Muscle layer of colon (tissue), 2 donors: ENCODE data around the gene KRT12.

Experiments used
- H3K27ac ChIP-seq: one replicate; pipeline ENCODE4 v1.7.0; 2013; ENCODE audit warnings: low read depth, mild to moderate bottlenecking, low read length, moderate library complexity
- H3K27me3 ChIP-seq, 2 donors: one replicate each; pipeline ENCODE4 v1.7.0; 2013; ENCODE audit warnings: low read length in 2 of 2, mild to moderate bottlenecking in 2 of 2; ENCODE audit not compliant: insufficient read depth in 2 of 2, control insufficient read depth in 1 of 2
- H3K36me3 ChIP-seq: one replicate; pipeline ENCODE4 v1.7.0; 2013; ENCODE audit warnings: mild to moderate bottlenecking, low read length; ENCODE audit not compliant: insufficient read depth
- H3K4me1 ChIP-seq: one replicate; pipeline ENCODE4 v1.7.0; 2013; ENCODE audit warnings: mild to moderate bottlenecking, low read length; ENCODE audit not compliant: insufficient read depth
- H3K4me3 ChIP-seq, 2 donors: one replicate each; pipeline ENCODE4 v1.7.0; 2013; ENCODE audit warnings: low read length in 2 of 2, low read depth in 1 of 2, mild to moderate bottlenecking in 1 of 2, moderate library complexity in 1 of 2
- H3K9ac ChIP-seq: one replicate; pipeline ENCODE4 v1.7.0; 2013; ENCODE audit warnings: low read length
- H3K9me3 ChIP-seq: one replicate; pipeline ENCODE4 v1.7.0; 2013; ENCODE audit warnings: mild to moderate bottlenecking, low read length
- donor health status: abdominal sarcoma.
- donor health status: Adenocarcinoma of cecum.

KRT12 gene

DNA sequence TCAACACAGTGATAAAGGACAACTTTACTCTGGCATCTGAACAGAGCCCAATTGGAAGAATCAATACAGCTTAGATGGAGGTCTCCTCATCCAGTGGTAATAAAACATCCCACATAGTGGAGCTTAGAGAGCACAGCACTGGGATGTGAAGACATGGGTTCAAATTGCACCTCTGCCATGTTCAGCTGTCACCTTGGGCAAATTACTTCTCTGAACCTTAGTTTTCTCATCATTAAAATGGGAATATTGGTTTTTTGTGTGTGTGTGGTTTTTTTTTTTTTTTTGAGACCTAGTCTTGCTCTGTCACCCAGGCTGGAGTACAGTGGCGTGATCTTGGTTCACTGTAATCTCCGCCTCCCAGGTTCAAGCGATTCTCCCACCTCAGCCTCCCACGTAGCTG, 31.0 kb downstream of the KRT12 start:
- peaks cover 19% of the 10 kb centered on the region for H3K36me3 ChIP-seq
- H3K9ac ChIP-seq: no peak overlapping the region
- H3K4me1 ChIP-seq: no peaks in the 10 kb centered on the region
- no peak overlapping the region for H3K4me3 ChIP-seq
- H3K27me3 ChIP-seq: no peaks in the 10 kb centered on the region
- H3K27ac ChIP-seq: no peak overlapping the region
- no peaks in the 10 kb centered on the region for H3K9me3 ChIP-seq

DNA sequence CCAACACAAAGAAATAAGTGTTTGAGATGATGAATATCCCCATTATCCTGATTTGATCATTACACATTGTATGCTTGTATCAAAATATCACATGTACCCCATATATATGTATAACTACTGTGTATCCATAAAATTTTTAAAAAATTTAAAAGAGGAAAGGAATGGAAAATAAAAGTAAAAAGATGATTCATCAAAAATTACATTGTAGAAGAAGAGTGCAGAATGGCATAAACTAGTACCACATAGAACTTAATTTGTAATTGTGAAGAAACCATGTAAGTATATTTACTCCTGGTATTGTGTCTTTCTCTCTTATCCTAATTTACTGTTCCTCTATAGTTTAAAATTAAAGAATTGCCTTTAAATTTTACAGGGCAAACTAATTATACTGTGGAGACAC, 33.1 kb downstream of the KRT12 start:
- no peaks in the 10 kb centered on the region for H3K4me1 ChIP-seq
- no peak overlapping the region for H3K9ac ChIP-seq
- no peak overlapping the region for H3K27ac ChIP-seq
- H3K27me3 ChIP-seq: no peaks in the 10 kb centered on the region
- peaks cover 19% of the 10 kb centered on the region for H3K36me3 ChIP-seq
- H3K4me3 ChIP-seq: no peak overlapping the region
- H3K9me3 ChIP-seq: no peaks in the 10 kb centered on the region

DNA sequence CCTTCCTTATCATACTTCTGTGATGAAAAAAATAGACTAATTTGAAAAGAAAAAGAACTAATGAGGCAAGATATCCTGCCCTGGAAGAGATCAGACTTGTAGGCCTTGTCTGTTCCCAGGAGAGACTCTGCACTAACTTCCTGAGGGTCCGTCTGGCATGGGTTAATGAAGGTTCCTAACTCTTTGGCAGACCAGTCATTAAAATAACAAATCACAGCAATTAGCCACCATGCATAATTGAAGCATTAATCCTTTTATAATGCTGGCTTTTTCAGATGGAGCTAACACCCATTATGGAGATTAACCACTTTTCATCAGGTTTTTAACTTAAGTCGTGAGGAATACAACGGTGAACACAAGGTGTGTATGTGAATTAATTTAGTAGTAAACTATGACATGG, 34.2 kb downstream of the KRT12 start:
- Histone ChIP-seq H3K27me3 (no peaks in the 10 kb centered on the region), H3K27ac (no peak overlapping the region), H3K4me3 (no peak overlapping the region), H3K9ac (no peak overlapping the region), H3K36me3 (peaks cover 19% of the 10 kb centered on the region), H3K4me1 (no peaks in the 10 kb centered on the region), H3K9me3 (no peaks in the 10 kb centered on the region)

DNA sequence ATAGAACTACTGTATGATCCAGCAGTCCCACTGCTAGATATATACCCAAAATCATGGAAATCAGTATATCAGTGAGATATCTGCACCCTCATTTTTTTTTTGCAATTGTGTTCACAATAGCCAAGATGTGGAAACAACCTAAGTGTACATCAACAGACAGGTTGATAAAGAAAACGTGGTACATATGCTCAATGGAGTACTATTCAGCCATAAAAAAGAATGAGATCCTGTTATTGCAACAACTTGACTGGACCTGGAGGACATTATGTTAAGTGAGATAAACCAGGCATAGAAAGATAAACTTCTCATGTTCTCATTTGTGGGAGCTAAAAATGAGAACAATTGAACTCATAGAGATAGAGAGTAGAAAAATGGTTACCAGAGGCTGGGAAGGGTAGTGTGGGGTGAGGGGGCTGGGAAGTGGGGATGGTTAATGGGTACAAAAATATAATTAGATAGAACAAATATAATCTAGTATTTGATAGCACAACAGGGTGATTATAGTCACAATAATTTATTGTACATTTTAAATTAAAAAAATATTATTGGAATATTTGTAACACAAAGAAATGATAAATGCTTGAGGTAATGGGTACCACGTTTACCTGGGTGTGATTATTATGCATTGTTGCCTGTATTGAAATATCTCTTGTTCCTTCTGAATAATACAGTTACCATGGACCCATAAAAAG, 36.8 kb downstream of the KRT12 start:
- no peaks in the 10 kb centered on the region for H3K27me3 ChIP-seq
- peaks cover 8% of the 10 kb centered on the region for H3K36me3 ChIP-seq
- no peaks in the 10 kb centered on the region for H3K4me1 ChIP-seq
- no peak overlapping the region for H3K4me3 ChIP-seq
- H3K9me3 ChIP-seq: no peaks in the 10 kb centered on the region
- H3K27ac ChIP-seq: no peak overlapping the region
- no peak overlapping the region for H3K9ac ChIP-seq

DNA sequence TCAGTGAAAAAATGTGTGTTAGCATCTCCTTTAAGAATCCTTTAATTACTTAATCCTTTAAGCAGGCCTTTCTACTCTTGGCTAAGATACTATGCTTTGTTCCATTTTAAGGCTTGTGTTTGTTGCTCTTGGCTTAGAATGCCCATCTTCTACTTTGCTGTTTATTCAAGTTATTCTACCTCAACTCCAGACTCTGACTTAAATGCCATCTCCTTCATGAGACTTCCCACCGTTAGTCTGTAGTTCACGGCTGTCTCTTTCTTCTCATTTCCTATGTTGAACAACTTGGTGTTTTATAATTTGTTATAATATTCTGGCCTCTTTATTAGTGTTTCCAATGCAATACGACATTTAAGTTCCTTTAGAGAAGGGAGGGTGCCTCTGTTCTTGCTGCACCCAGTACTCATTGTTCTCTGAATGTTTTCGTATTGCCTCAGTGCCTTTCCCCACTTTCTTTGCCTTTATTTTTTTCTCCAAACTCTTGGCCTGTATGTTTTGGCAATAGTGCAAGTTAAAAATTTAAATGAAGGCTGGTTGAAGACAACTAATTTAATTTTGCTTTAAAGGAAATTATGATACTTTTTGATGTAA, 38.5 kb downstream of the KRT12 start:
- Histone ChIP-seq H3K27me3 (no peaks in the 10 kb centered on the region), H3K9me3 (no peaks in the 10 kb centered on the region), H3K9ac (no peak overlapping the region), H3K4me3 (no peak overlapping the region), H3K27ac (no peak overlapping the region), H3K36me3 (no peaks in the 10 kb centered on the region), H3K4me1 (no peaks in the 10 kb centered on the region)

DNA sequence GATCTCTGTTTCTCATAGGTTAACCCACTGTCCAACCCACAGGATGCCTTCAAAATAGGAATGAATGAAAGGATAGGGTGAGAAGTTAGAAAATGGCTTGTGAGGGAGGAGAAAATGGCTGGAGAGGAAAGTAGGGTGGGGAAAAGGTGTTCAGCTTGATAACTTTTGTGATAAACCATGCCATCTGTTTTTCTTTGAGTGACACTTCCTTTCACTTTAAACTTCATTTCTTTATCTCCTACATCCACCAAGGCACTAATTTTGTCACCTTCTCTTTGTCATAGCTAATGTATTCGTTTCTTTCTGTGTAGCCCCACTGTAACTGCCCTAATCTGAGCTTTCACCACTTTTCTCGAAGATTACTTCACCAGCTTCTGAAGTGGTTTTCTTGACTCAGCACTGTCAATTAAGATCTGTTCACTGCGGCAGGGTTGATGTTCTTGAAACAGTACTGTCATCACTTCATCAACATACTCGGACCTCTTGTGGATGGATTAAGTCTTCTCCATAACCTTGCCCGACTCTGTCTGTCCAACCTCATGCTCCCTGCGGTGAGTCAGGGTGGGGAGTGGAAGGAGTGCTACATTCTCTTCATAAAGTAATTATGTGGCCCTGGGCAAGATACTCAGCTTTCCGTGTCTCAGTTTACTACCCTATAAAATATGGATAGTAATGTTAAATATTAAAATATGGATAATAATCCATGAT, 39.1 kb downstream of the KRT12 start:
- H3K9me3 ChIP-seq: no peaks in the 10 kb centered on the region
- no peak overlapping the region for H3K9ac ChIP-seq
- H3K27me3 ChIP-seq: no peaks in the 10 kb centered on the region
- no peaks in the 10 kb centered on the region for H3K4me1 ChIP-seq
- H3K27ac ChIP-seq: no peak overlapping the region
- no peak overlapping the region for H3K4me3 ChIP-seq
- no peaks in the 10 kb centered on the region for H3K36me3 ChIP-seq

DNA sequence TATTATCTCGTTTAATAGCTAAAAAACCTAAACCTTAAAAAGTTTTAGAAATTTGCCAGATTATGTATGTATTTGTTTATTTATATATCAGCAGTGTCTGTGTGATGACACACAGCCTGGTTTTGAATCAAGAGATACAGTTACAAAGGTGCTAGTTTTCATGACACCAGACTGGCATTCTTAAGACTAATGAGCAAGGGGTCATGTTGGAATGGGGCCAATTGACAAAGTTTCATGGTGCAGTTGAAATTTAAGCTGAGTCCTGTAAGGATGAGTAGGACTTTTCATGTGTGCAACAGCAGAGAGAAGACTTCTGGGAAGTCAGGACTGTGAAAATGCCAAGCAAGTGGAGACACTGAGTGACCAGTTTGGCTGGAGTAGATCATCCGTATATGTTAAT, 41.4 kb downstream of the KRT12 start:
- Histone ChIP-seq H3K9ac (no peak overlapping the region), H3K4me3 (no peak overlapping the region), H3K9me3 (no peaks in the 10 kb centered on the region), H3K36me3 (no peaks in the 10 kb centered on the region), H3K27me3 (no peaks in the 10 kb centered on the region), H3K27ac (no peak overlapping the region), H3K4me1 (no peaks in the 10 kb centered on the region)

DNA sequence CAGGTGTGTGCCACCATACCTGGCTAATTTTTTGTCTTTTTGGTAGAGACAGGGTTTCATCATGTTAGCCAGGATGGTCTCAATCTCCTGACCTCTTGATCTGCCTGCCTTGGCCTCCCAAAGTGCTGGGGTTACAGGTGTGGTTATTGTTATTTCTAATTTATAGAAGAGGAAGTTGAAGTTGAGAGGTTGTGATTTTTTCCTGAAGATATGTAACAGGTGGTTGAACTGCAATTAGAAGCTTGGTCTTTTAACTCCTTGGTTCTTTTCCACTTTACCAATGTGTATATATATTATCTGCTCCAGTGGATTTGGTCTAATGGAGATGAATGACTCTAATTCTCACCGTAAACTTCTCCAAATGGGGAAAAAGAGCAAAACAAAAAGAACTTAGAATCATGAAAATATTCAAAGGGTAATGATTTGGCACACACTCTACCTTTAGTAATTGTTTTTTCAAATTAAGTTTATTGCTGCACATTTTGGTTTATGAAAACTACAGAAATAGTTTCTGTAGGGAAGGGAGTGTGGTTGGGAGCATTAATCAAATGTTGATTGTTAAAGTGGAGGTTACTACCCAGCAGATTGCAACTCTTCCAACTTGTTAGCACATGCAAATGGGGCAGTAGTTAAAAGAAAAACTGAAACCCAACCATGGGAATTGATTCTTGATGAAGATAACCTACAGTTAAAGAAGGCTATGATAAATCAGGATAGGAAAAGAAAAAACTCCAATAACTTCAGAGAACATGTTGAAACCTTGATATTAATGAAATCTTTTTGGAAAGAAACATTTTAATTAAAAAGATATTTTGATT, 42.8 kb downstream of the KRT12 start:
- no peak overlapping the region for H3K9ac ChIP-seq
- no peak overlapping the region for H3K4me3 ChIP-seq
- no peaks in the 10 kb centered on the region for H3K27me3 ChIP-seq
- no peaks in the 10 kb centered on the region for H3K4me1 ChIP-seq
- no peaks in the 10 kb centered on the region for H3K36me3 ChIP-seq
- no peak overlapping the region for H3K27ac ChIP-seq
- no peaks in the 10 kb centered on the region for H3K9me3 ChIP-seq

DNA sequence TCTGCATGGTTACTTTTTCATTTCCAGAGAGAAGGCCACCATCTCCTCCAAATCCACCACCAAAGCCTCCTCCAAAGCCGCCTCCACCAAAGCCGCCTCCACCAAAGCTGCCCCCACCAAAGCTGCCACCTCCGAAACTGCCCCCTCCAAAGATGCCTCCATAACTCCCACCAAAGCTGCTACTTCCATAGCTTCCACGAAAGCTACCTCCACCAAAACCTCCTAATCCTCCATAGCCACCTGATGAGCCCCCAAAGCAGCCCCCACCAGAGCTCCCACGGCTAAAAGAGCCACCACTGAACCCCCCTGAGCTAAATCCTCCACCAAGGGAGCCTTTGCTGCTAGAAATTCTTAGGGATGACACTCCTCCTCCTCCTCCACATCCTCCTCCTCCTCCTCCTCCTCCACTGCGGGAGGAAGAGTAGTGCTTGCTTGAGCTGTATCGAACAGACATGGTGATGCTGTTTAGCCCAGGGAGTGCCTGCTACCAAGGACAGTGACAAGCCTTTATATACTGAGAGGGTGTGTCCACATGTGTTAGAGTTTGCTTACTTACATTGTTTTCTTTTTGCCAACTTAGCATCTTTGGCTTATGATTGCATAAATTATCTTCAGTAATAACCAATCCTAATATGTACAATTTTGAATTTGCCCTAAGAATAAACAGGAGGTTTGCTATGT, 44.8 kb downstream of the KRT12 start, which contains the start of gene KRT10:
KRT10 (minus strand) TSS at position 483 of the 681 bp plus-strand sequence; CDS start at position 454, 29 bp downstream.
- Histone ChIP-seq H3K27me3 (no peaks in the 10 kb centered on the region), H3K27ac (no peak within 1 kb of the TSS), H3K9me3 (no peaks in the 10 kb centered on the region), H3K9ac (no peak within 1 kb of the TSS), H3K36me3 (peaks cover 3% of the 10 kb centered on the region), H3K4me3 (no peak within 1 kb of the TSS), H3K4me1 (peaks cover 6% of the 10 kb centered on the region)

DNA sequence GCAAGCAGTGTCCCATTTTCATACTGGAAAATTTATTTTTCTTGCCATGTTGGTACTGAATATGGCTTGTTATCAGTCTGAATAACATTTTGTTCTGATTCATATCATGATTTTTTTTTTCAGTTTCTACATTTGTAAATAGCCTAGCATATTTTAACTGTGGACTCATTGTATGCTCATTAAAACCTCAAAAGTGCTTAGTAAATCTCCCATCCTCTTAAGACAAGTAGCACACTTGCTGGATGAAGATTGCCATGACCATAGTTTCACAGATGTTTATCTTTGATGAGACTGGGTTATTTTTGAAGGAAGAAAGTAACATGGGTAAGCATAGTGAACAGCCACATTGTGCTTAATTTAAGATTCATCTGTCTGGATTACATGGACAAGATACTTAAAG, 45.5 kb downstream of the KRT12 start:
- Histone ChIP-seq H3K4me1 (peaks cover 6% of the 10 kb centered on the region), H3K27me3 (no peaks in the 10 kb centered on the region), H3K9me3 (no peaks in the 10 kb centered on the region), H3K9ac (no peak overlapping the region), H3K4me3 (no peak overlapping the region), H3K27ac (no peak overlapping the region), H3K36me3 (peaks cover 10% of the 10 kb centered on the region)
